GM23248 (cell line): ENCODE results near the gene MBTPS1. TPM values are rescaled to one million over a fixed set of nuclear protein-coding genes. Genes with fewer than 3 reads are reported as not detected.
"Not testable (repeated sequence)": the region's sequence is repeated elsewhere in the genome, so short reads cannot be mapped to it uniquely, and the experiment has no call there.

ENCODE experiments used
- DNase-seq: peaks from one replicate; pipeline ENCODE4 v3.0.0-alpha.2; 2015
- H2AFZ ChIP-seq: fragments of 200-600 bp; sonication (generic); 2 replicates; pipeline ENCODE4 v1.6.1; 2016; ENCODE audit warnings: antibody characterized with exemption
- H3F3A ChIP-seq: fragments of 200-600 bp; sonication (generic); 2 replicates; pipeline ENCODE4 v1.6.1; 2016; ENCODE audit warnings: mild to moderate bottlenecking, antibody characterized with exemption, mixed run types; ENCODE audit not compliant: insufficient read depth
- H3K27ac ChIP-seq: fragments of 200-600 bp; sonication (generic); 2 replicates; pipeline ENCODE4 v1.5.1; 2016; ENCODE audit warnings: mild to moderate bottlenecking
- H3K27me3 ChIP-seq: fragments of 200-600 bp; sonication (generic); replicated peaks from 2 replicates; pipeline ENCODE4 v1.6.1; 2016; ENCODE audit warnings: mild to moderate bottlenecking; ENCODE audit not compliant: insufficient read depth
- H3K36me3 ChIP-seq: fragments of 200-600 bp; sonication (generic); 2 replicates; pipeline ENCODE4 v1.6.1; 2016; ENCODE audit warnings: low read depth, mild to moderate bottlenecking
- H3K4me1 ChIP-seq: fragments of 200-600 bp; sonication (generic); 2 replicates; pipeline ENCODE4 v1.6.1; 2016; ENCODE audit warnings: mild to moderate bottlenecking; ENCODE audit not compliant: insufficient read depth
- H3K4me2 ChIP-seq: fragments of 200-600 bp; sonication (generic); one replicate; pipeline ENCODE4 v1.6.1; 2016; ENCODE audit warnings: mild to moderate bottlenecking; ENCODE audit not compliant: unreplicated experiment
- H3K4me3 ChIP-seq: fragments of 200-600 bp; sonication (generic); 2 replicates; pipeline ENCODE4 v1.5.1; 2016; ENCODE audit warnings: mild to moderate bottlenecking
- H3K79me2 ChIP-seq: fragments of 200-600 bp; sonication (generic); 2 replicates; pipeline ENCODE4 v1.6.1; 2016; ENCODE audit warnings: mild to moderate bottlenecking; ENCODE audit not compliant: insufficient read depth
- H3K9ac ChIP-seq: fragments of 200-600 bp; sonication (generic); 2 replicates; pipeline ENCODE4 v1.6.1; 2016; ENCODE audit warnings: mild to moderate bottlenecking
- H3K9me2 ChIP-seq: fragments of 200-600 bp; sonication (generic); 2 replicates; pipeline ENCODE4 v1.6.1; 2016; ENCODE audit warnings: mixed run types, mild to moderate bottlenecking, moderate library complexity; ENCODE audit not compliant: insufficient read depth
- H3K9me3 ChIP-seq: fragments of 200-600 bp; sonication (generic); one replicate; pipeline ENCODE4 v1.6.1; 2017; ENCODE audit warnings: low read depth
- H4K20me1 ChIP-seq: fragments of 200-600 bp; sonication (generic); 2 replicates; pipeline ENCODE4 v1.6.0; 2016; ENCODE audit not compliant: insufficient read depth
- EZH2 ChIP-seq: fragments of 200-600 bp; sonication (generic); IDR thresholded peaks from 2 replicates; pipeline ENCODE4 v1.6.1; 2018; ENCODE audit warnings: antibody characterized with exemption, mild to moderate bottlenecking; ENCODE audit not compliant: insufficient read depth, poor library complexity, severe bottlenecking
- EZH2phosphoT487 ChIP-seq: fragments of 200-600 bp; sonication (generic); IDR thresholded peaks from 2 replicates; pipeline ENCODE4 v1.6.1; 2018; ENCODE audit warnings: antibody characterized with exemption, moderate library complexity, mild to moderate bottlenecking, low read depth; ENCODE audit not compliant: insufficient read depth
- WGBS, 2 experiments: methylation state at CpG; one replicate each; pipeline ENCODE4 v1.1.6; 2015 to 2017; ENCODE audit warnings: low lambda C conversion rate in 2 of 2, low coverage in 1 of 2; ENCODE audit errors: missing lambda C conversion rate in 2 of 2; 5-methylcytosine and 5-hydroxymethylcytosine counted together
- in situ Hi-C: fragments of 300-500 bp; cut with MboI; formaldehyde crosslinking; loops from 2 replicates; pipeline ENCODE4 v1.15.0; 2020
- polyA plus RNA-seq: library from polyadenylated mRNA; unstranded; fragments of >200 nt; fragmentation: Nextera tagmentation; extraction: Ambion mirVana; gene quantifications from 2 replicates; pipeline ENCODE4 v1.2.1, GENCODE V29; 2016
- total RNA-seq: library from RNA; depleted of rRNA; stranded (reverse); fragments of >200 nt; shearing (Covaris generic); gene quantifications from 2 replicates; pipeline ENCODE4 v1.2.3, GENCODE V29; 2014

MBTPS1 gene
- total and polyA plus RNA-seq, 2 experiments from 2014 or later: 84.0 to 95.7 TPM

DNA sequence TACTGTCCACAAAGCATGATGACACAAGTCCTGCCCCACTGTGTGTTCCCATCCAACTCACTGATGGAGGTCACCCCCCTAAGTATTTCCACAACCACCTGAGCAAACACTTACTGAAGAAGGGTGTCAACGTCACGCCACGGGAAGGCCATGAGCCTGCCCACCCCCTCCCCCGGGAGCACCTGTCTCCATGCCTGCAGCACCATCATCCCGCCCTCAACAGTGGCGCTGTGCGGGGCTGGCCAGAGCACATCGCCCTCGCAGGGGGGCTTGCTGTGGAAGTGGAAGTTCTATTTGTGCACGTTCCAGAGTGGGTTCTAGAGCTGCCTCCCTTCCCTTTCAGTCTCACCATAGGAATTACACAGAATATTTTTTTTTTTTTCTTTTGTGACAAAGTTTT, 4.3 kb upstream of the MBTPS1 start:
- 94% methylated on average over 10 of the region's 10 CpGs for WGBS, 2 experiments
- in situ Hi-C loops: no loop called here
- H3K9me3 ChIP-seq: no peaks in the 10 kb centered on the region
- no peak overlapping the region for H3K9ac ChIP-seq
- H3F3A ChIP-seq: no peaks in the 10 kb centered on the region
- H2AFZ ChIP-seq: no peak overlapping the region
- TF ChIP-seq EZH2phosphoT487: no peak
- TF ChIP-seq EZH2: no peak
- H3K27ac ChIP-seq: no peak overlapping the region
- no peak overlapping the region for H3K4me3 ChIP-seq
- H3K27me3 ChIP-seq: no peaks in the 10 kb centered on the region
- DNase-seq: no peak
- H3K36me3 ChIP-seq: 0 out of 2 replicates have a peak, but pooled peaks cover 5% of the 10 kb centered on the region
- no peak overlapping the region for H3K4me2 ChIP-seq
- H3K4me1 ChIP-seq: no peaks in the 10 kb centered on the region
- no peaks in the 10 kb centered on the region for H4K20me1 ChIP-seq
- no peaks in the 10 kb centered on the region for H3K9me2 ChIP-seq
- peaks cover 10% of the 10 kb centered on the region for H3K79me2 ChIP-seq

DNA sequence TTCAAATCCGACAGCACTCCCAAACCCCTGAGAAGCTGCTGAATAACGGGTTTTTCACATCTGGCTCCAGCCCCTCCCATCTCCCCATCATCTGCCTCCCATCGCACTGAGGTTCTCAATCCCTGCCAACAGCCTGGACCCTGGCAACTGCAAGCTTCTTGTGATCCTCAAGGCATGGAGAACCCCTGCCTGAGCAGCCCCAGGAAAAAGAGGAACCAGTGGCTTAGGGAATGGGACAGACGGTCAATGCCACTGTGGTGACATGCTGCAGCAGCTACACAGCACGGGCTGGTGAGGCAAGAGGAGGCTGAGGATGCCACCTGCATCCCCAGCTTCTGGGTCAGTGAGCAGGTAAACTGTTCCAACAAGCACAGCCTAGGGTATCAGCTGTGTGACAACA, 3.3 kb upstream of the MBTPS1 start:
- TF ChIP-seq EZH2 (no peak), EZH2phosphoT487 (no peak)
- no peak for DNase-seq
- H3K79me2 ChIP-seq: peaks cover 20% of the 10 kb centered on the region
- H2AFZ ChIP-seq: no peak overlapping the region
- H3K27ac ChIP-seq: no peak overlapping the region
- H3K9me2 ChIP-seq: no peaks in the 10 kb centered on the region
- H3K9ac ChIP-seq: no peak overlapping the region
- no peaks in the 10 kb centered on the region for H3F3A ChIP-seq
- H3K27me3 ChIP-seq: no peaks in the 10 kb centered on the region
- no peaks in the 10 kb centered on the region for H3K9me3 ChIP-seq
- H3K4me2 ChIP-seq: no peak overlapping the region
- in situ Hi-C loops: no loop called here
- H3K36me3 ChIP-seq: 0 out of 2 replicates have a peak, but pooled peaks cover 5% of the 10 kb centered on the region
- 0 out of 2 replicates have a peak, but pooled peaks cover 9% of the 10 kb centered on the region for H3K4me1 ChIP-seq
- WGBS, 2 experiments: 78 to 80% methylated on average over 5 of the region's 5 CpGs
- no peaks in the 10 kb centered on the region for H4K20me1 ChIP-seq
- no peak overlapping the region for H3K4me3 ChIP-seq

DNA sequence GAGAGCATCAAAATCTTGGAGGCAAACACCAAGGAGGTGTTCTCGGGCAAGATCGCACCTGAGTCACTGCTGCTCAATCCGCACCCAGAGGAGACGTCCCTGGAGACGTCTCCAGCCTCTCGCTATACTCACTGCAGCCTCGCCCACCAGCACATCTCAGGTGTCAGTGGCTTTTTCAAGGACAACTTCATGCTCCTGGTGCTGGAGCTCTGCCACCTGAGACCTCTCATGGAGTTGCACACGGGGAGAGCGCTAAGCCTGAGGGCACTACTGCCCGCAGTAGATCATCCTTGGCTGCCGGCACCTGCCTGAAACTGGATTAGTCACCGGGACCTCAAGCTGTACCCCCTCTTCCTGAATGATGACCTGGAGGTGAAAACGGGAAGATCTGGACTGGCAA, 2.6 kb upstream of the MBTPS1 start:
- no peak for DNase-seq
- Histone ChIP-seq H3K27ac (no peak overlapping the region), H3K9me3 (no peaks in the 10 kb centered on the region), H4K20me1 (no peaks in the 10 kb centered on the region), H3K9me2 (no peaks in the 10 kb centered on the region), H3K36me3 (0 out of 2 replicates have a peak, but pooled peaks cover 5% of the 10 kb centered on the region), H3K4me2 (no peak overlapping the region), H3F3A (no peaks in the 10 kb centered on the region), H3K4me1 (0 out of 2 replicates have a peak, but pooled peaks cover 9% of the 10 kb centered on the region), H3K79me2 (peaks cover 26% of the 10 kb centered on the region), H3K9ac (no peak overlapping the region), H2AFZ (no peak overlapping the region), H3K27me3 (no peaks in the 10 kb centered on the region), H3K4me3 (no peak overlapping the region)
- 90 to 92% methylated on average over 12 to 13 of the region's 13 CpGs for WGBS, 2 experiments
- in situ Hi-C loops: no loop called here
- TF ChIP-seq EZH2phosphoT487 (no peak), EZH2 (no peak)

DNA sequence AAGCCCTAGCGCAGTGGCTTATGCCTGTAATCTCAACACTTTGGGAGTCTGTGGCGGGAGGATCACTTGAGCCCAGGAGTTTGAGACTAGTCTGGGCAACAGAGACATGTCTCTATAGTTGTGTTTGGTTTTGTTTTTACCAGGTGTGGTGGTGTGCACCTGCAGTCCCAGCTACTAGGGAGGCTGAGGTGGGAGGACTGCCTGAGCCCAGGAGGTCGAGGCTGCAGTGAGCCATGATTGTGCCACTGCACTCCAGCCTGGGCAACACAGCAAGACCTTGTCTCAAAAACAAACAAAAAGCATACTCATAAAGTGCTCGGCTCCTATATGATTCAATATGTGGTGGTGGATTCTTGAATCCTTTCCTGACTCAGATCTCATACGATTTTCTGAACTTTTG, 1.6 kb upstream of the MBTPS1 start:
- 77 to 83% methylated on average over 5 of the region's 5 CpGs for WGBS, 2 experiments
- in situ Hi-C loops: not testable (repeated sequence)

DNA sequence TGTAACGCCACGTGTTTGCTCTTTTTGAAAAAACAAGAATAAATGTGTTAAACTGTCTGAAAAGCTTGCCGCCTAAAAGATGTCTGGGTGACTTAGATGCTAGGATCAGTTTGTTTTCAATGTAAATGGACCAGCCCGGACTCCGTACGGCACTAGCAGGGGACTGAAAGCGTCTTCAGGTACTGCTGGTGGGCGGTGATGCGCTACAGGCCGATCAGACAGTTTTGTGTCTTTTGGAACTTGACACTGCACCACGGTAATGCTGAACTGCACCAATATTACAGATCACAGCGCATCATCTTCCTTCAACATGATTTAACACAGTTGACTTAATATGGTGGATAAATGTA, 727 bp upstream of the MBTPS1 start:
- no peaks in the 10 kb centered on the region for H3K9me2 ChIP-seq
- 0 out of 2 replicates have a peak, but pooled peaks cover 9% of the 10 kb centered on the region for H3K4me1 ChIP-seq
- H3K79me2 ChIP-seq: peaks cover 45% of the 10 kb centered on the region
- no peaks in the 10 kb centered on the region for H3F3A ChIP-seq
- no peaks in the 10 kb centered on the region for H3K36me3 ChIP-seq
- H3K4me2 ChIP-seq: peak overlapping the region; percentile 80
- H3K9ac ChIP-seq: peak overlapping the region; percentile 92
- H3K4me3 ChIP-seq: peak overlapping the region; percentile 95
- DNase-seq: no peak
- H4K20me1 ChIP-seq: no peaks in the 10 kb centered on the region
- no peaks in the 10 kb centered on the region for H3K9me3 ChIP-seq
- in situ Hi-C loops: no loop called here
- WGBS, 2 experiments: 6% methylated on average over 12 of the region's 12 CpGs
- peak overlapping the region; percentile 76 for H3K27ac ChIP-seq
- peak overlapping the region; percentile 86 for H2AFZ ChIP-seq
- no peaks in the 10 kb centered on the region for H3K27me3 ChIP-seq
- no peak for TF ChIP-seq EZH2phosphoT487
- TF ChIP-seq EZH2: no peak

More for the DNA sequence above, 1.6 kb upstream of the MBTPS1 start:
- not testable (repeated sequence) for H3K9me2 ChIP-seq, H4K20me1 ChIP-seq, H3F3A ChIP-seq, H3K4me2 ChIP-seq, H3K36me3 ChIP-seq, H3K4me3 ChIP-seq, H3K27me3 ChIP-seq, H3K27ac ChIP-seq, DNase-seq, H3K9ac ChIP-seq, H2AFZ ChIP-seq, H3K4me1 ChIP-seq, H3K9me3 ChIP-seq
- peaks cover 37% of the 10 kb centered on the region for H3K79me2 ChIP-seq
